ENCODE measurements around the gene SORT1. TPM values are rescaled to one million over a fixed set of nuclear protein-coding genes. Genes with fewer than 3 reads are reported as not detected.

SORT1 gene
- total RNA-seq, 1 experiment from 2014 or later = 56.5 TPM

DNA sequence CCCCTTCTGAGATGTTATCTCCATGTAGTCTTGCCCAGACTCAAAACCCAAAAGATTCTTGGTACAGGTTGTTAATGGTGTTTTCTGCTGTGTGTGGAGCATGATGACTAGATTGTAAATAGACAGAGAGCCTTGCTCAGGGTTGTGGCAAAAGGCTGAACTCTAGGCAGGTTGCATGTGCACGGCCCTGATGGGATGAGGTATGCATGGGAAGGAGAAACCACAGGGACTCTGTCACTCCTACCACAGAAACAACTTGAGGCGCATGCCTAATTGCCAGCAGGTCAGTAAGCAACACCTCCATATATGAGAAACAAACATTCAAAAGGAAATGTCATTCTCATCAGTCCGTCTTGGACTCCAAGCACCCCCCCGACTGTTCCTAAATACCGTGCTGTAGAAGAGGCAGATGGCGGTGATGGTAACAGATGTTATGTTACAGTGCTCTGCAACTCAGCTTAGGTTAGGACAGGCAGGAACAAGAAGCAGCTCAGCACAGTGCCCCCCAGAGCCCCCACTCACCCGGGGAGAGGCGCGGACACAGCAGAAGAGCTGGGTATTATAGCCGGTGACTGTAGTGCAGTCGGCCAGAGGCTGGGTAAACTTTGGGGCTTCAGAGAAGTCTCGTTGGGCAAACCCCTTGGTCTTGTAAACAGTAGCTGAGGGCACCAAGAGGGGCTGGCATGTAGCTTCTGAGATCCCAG, 101.9 kb downstream of the SORT1 start:
- Histone ChIP-seq H3K4me3 (ENCODE audit: low read depth, low read length, poor library complexity, severe bottlenecking) (no peak overlapping the region), H3K4me1 (ENCODE audit: insufficient read depth, low read length, poor library complexity, severe bottlenecking) (no peaks in the 10 kb centered on the region), H3K27me3 (replicated peaks; ENCODE audit: insufficient read depth, low read depth, low read length, poor library complexity) (peaks cover 2% of the 10 kb centered on the region), H3K9me3 (ENCODE audit: low read depth, low read length, poor library complexity, severe bottlenecking) (no peaks in the 10 kb centered on the region), H3K27ac (ENCODE audit: low read depth, low read length, poor library complexity, severe bottlenecking) (no peak overlapping the region), H3K36me3 (ENCODE audit: insufficient read depth, low read length, poor library complexity, severe bottlenecking) (no peaks in the 10 kb centered on the region)
- DNase-seq (ENCODE audit: low spot score) = no peak
- no peak for TF ChIP-seq EZH2 (IDR thresholded peaks at IDR 0.05; ENCODE audit: borderline replicate concordance, low read depth, low read length, poor library complexity, severe bottlenecking)
- TF ChIP-seq, protein P1, sequence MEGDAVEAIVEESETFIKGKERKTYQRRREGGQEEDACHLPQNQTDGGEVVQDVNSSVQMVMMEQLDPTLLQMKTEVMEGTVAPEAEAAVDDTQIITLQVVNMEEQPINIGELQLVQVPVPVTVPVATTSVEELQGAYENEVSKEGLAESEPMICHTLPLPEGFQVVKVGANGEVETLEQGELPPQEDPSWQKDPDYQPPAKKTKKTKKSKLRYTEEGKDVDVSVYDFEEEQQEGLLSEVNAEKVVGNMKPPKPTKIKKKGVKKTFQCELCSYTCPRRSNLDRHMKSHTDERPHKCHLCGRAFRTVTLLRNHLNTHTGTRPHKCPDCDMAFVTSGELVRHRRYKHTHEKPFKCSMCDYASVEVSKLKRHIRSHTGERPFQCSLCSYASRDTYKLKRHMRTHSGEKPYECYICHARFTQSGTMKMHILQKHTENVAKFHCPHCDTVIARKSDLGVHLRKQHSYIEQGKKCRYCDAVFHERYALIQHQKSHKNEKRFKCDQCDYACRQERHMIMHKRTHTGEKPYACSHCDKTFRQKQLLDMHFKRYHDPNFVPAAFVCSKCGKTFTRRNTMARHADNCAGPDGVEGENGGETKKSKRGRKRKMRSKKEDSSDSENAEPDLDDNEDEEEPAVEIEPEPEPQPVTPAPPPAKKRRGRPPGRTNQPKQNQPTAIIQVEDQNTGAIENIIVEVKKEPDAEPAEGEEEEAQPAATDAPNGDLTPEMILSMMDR (conservative IDR thresholded peaks at IDR 0.05; ENCODE audit: low read depth, low read length) = no peak
- ChIA-PET POLR2A (ENCODE audit: low non-redundant PET) (no interaction called here), CTCF (interaction anchor here (0.6 kb wide), 1 partner anchor 84 kb away, joined by 15 read pairs; no protein-coding TSS in a partner anchor)
- intact Hi-C loops (cut with micrococcal nuclease; ENCODE audit: unreplicated experiment) = no loop called here
- BruUV-seq (replicated peaks) = no TSS peak

DNA sequence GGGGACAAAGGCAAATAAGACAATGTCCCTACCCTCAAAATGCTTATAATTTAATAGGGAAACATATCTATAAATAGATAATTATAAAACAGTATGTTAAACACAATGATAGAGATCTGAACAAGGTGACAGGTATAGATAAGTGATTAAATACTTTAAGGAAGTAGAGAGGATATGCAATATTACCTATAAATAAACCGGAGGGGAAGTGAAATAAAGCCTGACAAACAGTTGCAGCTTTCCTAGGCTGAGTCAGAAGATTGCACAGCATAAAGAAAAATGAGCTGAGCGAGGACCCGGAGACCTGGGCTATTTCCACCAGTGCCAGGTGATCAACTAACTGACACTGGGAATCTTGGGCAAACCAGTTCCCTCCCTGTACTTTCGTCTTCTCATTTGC, 103.2 kb downstream of the SORT1 start:
- POLR2A ChIA-PET (ENCODE audit: low non-redundant PET) = no interaction called here
- DNase-seq (ENCODE audit: low spot score) = no peak
- peaks cover 2% of the 10 kb centered on the region for H3K27me3 ChIP-seq (replicated peaks; ENCODE audit: insufficient read depth, low read depth, low read length, poor library complexity)
- intact Hi-C loops (cut with micrococcal nuclease; ENCODE audit: unreplicated experiment) = no loop called here
- TF ChIP-seq, protein P1 (conservative IDR thresholded peaks at IDR 0.05; ENCODE audit: low read depth, low read length) = no peak
- no peak for TF ChIP-seq EZH2 (IDR thresholded peaks at IDR 0.05; ENCODE audit: borderline replicate concordance, low read depth, low read length, poor library complexity, severe bottlenecking)
- H3K36me3 ChIP-seq (ENCODE audit: insufficient read depth, low read length, poor library complexity, severe bottlenecking) = no peaks in the 10 kb centered on the region
- CTCF ChIA-PET = no interaction called here
- BruUV-seq (replicated peaks) = no TSS peak
- no peak overlapping the region for H3K4me3 ChIP-seq (ENCODE audit: low read depth, low read length, poor library complexity, severe bottlenecking)
- H3K9me3 ChIP-seq (ENCODE audit: low read depth, low read length, poor library complexity, severe bottlenecking) = no peaks in the 10 kb centered on the region
- H3K4me1 ChIP-seq (ENCODE audit: insufficient read depth, low read length, poor library complexity, severe bottlenecking) = no peaks in the 10 kb centered on the region
- no peak overlapping the region for H3K27ac ChIP-seq (ENCODE audit: low read depth, low read length, poor library complexity, severe bottlenecking)

DNA sequence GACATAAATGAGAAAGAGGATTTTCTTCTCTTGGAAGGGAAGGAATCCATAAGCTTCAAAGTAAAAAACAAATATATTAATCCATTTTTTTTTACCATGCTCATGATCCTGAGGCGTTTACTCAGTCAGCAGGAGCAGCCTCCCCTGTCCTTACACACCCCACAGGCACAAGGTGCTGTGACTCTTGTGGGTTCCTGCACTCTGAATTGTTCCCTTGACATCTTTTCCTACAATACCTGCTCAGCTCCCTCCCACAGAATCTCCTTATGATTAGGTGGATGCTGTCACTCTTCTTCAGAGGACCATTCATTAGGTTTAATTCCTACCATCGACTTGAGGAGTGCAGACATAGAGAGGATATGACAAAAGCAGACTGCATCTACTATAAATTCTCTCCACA, 104.7 kb downstream of the SORT1 start:
- H3K4me1 ChIP-seq (ENCODE audit: insufficient read depth, low read length, poor library complexity, severe bottlenecking) = no peaks in the 10 kb centered on the region
- intact Hi-C loops (cut with micrococcal nuclease; ENCODE audit: unreplicated experiment) = no loop called here
- no peak for TF ChIP-seq EZH2 (IDR thresholded peaks at IDR 0.05; ENCODE audit: borderline replicate concordance, low read depth, low read length, poor library complexity, severe bottlenecking)
- TF ChIP-seq, protein P1 (conservative IDR thresholded peaks at IDR 0.05; ENCODE audit: low read depth, low read length) = no peak
- ChIA-PET POLR2A (ENCODE audit: low non-redundant PET) (no interaction called here), CTCF (no interaction called here)
- H3K27ac ChIP-seq (ENCODE audit: low read depth, low read length, poor library complexity, severe bottlenecking) = no peak overlapping the region
- no peaks in the 10 kb centered on the region for H3K9me3 ChIP-seq (ENCODE audit: low read depth, low read length, poor library complexity, severe bottlenecking)
- peaks cover 2% of the 10 kb centered on the region for H3K27me3 ChIP-seq (replicated peaks; ENCODE audit: insufficient read depth, low read depth, low read length, poor library complexity)
- no peak overlapping the region for H3K4me3 ChIP-seq (ENCODE audit: low read depth, low read length, poor library complexity, severe bottlenecking)
- BruUV-seq (replicated peaks) = no TSS peak
- no peak for DNase-seq (ENCODE audit: low spot score)
- no peaks in the 10 kb centered on the region for H3K36me3 ChIP-seq (ENCODE audit: insufficient read depth, low read length, poor library complexity, severe bottlenecking)

All from A673 (cell line).